HepG2 (cell line): ENCODE data around the gene C6orf132.

Source experiments
- POLR2A ChIP-seq, 2 experiments: IDR thresholded peaks; 2 replicates each; pipeline ENCODE4 v1.6.1; 2011; ENCODE audit warnings: low read depth in 2 of 2, low read length in 2 of 2, mild to moderate bottlenecking in 1 of 2, moderate library complexity in 1 of 2; ENCODE audit not compliant: insufficient read depth in 1 of 2
- POLR2G ChIP-seq: fragments of 200-400 bp; formaldehyde crosslinking; IDR thresholded peaks from 2 replicates; pipeline ENCODE4 v1.6.1; 2018; ENCODE audit warnings: mild to moderate bottlenecking, low read depth, low read length, moderate library complexity
- RAD21 ChIP-seq: fragments of 450-650 bp; formaldehyde crosslinking; IDR thresholded peaks from 2 replicates; pipeline ENCODE4 v1.5.0; 2020; ENCODE audit warnings: mild to moderate bottlenecking
- RARG ChIP-seq: sonication (generic); formaldehyde crosslinking; IDR thresholded peaks from 2 replicates; pipeline ENCODE4 v1.4.0; 2020; ENCODE audit warnings: low read depth, mild to moderate bottlenecking, missing genetic modification reagents
- TF ChIP-seq, protein P1 (sequence below): sonication (generic); formaldehyde crosslinking; IDR thresholded peaks from 2 replicates; pipeline ENCODE4 v1.4.0; 2020; ENCODE audit warnings: missing genetic modification reagents
- TF ChIP-seq, protein P2 (sequence below): sonication (generic); formaldehyde crosslinking; IDR thresholded peaks from 2 replicates; pipeline ENCODE4 v1.5.0; 2020; ENCODE audit warnings: missing genetic modification reagents
- TF ChIP-seq, protein P3 (sequence below): sonication (generic); formaldehyde crosslinking; IDR thresholded peaks from 2 replicates; pipeline ENCODE4 v1.5.0; 2020; ENCODE audit warnings: mild to moderate bottlenecking, missing genetic modification reagents, moderate library complexity

DNA sequence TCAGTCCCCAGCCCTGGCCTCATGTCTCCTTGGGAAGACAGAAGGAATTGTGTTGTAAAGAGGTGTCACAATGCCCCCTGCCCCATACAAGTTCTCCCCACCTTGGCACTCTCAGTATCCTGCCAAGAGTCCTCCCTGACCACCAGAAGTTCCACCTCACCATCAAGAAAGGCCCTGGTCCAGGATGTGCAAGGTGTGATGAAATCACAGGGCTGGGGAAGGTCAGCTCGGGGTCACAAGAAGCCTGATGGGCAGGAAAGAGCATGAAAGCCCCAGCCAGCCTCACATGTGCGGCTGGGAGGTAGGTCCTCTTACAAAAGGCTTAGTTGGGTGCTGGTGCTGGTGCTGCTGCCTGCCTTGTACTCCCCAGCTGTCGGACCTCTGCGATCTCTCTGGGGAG lies 12.9 kb upstream of the C6orf132 start:
- TF ChIP-seq, protein P1, sequence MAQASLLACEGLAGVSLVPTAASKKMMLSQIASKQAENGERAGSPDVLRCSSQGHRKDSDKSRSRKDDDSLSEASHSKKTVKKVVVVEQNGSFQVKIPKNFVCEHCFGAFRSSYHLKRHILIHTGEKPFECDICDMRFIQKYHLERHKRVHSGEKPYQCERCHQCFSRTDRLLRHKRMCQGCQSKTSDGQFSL (CRISPR knock-in tag): no peak
- TF ChIP-seq POLR2A (IDR thresholded peaks at IDR 0.05; ENCODE audit: insufficient read depth in 1 of 2, low read depth in 2 of 2, low read length in 2 of 2) (no peak), RARG (CRISPR knock-in tag) (no peak), POLR2G (no peak), RAD21 (CRISPR knock-in tag) (no peak)
- TF ChIP-seq, protein P2, sequence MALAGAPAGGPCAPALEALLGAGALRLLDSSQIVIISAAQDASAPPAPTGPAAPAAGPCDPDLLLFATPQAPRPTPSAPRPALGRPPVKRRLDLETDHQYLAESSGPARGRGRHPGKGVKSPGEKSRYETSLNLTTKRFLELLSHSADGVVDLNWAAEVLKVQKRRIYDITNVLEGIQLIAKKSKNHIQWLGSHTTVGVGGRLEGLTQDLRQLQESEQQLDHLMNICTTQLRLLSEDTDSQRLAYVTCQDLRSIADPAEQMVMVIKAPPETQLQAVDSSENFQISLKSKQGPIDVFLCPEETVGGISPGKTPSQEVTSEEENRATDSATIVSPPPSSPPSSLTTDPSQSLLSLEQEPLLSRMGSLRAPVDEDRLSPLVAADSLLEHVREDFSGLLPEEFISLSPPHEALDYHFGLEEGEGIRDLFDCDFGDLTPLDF: no peak
- TF ChIP-seq, protein P3, sequence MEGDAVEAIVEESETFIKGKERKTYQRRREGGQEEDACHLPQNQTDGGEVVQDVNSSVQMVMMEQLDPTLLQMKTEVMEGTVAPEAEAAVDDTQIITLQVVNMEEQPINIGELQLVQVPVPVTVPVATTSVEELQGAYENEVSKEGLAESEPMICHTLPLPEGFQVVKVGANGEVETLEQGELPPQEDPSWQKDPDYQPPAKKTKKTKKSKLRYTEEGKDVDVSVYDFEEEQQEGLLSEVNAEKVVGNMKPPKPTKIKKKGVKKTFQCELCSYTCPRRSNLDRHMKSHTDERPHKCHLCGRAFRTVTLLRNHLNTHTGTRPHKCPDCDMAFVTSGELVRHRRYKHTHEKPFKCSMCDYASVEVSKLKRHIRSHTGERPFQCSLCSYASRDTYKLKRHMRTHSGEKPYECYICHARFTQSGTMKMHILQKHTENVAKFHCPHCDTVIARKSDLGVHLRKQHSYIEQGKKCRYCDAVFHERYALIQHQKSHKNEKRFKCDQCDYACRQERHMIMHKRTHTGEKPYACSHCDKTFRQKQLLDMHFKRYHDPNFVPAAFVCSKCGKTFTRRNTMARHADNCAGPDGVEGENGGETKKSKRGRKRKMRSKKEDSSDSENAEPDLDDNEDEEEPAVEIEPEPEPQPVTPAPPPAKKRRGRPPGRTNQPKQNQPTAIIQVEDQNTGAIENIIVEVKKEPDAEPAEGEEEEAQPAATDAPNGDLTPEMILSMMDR (CRISPR knock-in tag): no peak
